Lower leg skin (tissue), 3 donors: ENCODE measurements around the gene PVR.
"Not testable (repeated sequence)": the region's sequence is repeated elsewhere in the genome, so short reads cannot be mapped to it uniquely, and the experiment has no call there.

Experiments
- CTCF ChIP-seq, 3 donors: fragments of 450-650 bp; IDR thresholded peaks; one replicate each; pipeline ENCODE4 v1.5.1; 2016; ENCODE audit warnings: antibody characterized with exemption in 3 of 3, mild to moderate bottlenecking in 3 of 3, moderate library complexity in 2 of 3
- POLR2A ChIP-seq, 2 donors: fragments of 450-650 bp; IDR thresholded peaks; one replicate each; pipeline ENCODE4 v1.6.1; 2016 to 2017; ENCODE audit warnings: antibody characterized with exemption in 2 of 2, mild to moderate bottlenecking in 1 of 2, moderate library complexity in 1 of 2

- not testable (repeated sequence) for TF ChIP-seq CTCF, POLR2A (IDR thresholded peaks at IDR 0.05)
Observed at GRCh38 chr19:44670027-44670426, 26.3 kb downstream of the PVR start.
